Measurements from ENCODE around the gene TBC1D10A. TPM values are rescaled to one million over a fixed set of nuclear protein-coding genes. Genes with fewer than 3 reads are reported as not detected.
A peak's percentile ranks its signal among the peaks of the same experiment; 100 is the strongest.

The TBC1D10A gene
- polyA plus RNA-seq, 4 donors, result 8.5 to 16.3 (median 14.4) TPM

GRCh38 chr22:30273711-30274436 lies 52.9 kb downstream of the TBC1D10A start:
- peaks cover 0 to 32% (median 1%) of the 10 kb centered on the region in 3 donors for H3K4me1 ChIP-seq (ENCODE audit: control insufficient read depth in 3 of 3, insufficient read depth in 2 of 3, low read depth in 1 of 3, low read length in 2 of 3)
- FAIRE-seq (no peak), DNase-seq (no peak)
- 63 to 76% (median 73%) methylated on average over 10 of the region's 10 CpGs for WGBS, 3 donors
- no peak overlapping the region for H3K4me3 ChIP-seq (ENCODE audit: low read depth in 1 of 3, low read length in 3 of 3)
- H3K36me3 ChIP-seq (ENCODE audit: control insufficient read depth in 3 of 3, insufficient read depth in 2 of 3, low read depth in 1 of 3, low read length in 3 of 3), result no peaks in the 10 kb centered on the region
- H3K9me3 ChIP-seq (ENCODE audit: control insufficient read depth in 2 of 2, insufficient read depth in 1 of 2, low read depth in 1 of 2, low read length in 1 of 2), result no peaks in the 10 kb centered on the region
- H3K27me3 ChIP-seq (ENCODE audit: control insufficient read depth in 3 of 3, insufficient read depth in 3 of 3, low read length in 3 of 3), result no peaks in the 10 kb centered on the region
- no peak overlapping the region for H3K27ac ChIP-seq (ENCODE audit: low read depth in 1 of 3, low read length in 2 of 3)

DNA sequence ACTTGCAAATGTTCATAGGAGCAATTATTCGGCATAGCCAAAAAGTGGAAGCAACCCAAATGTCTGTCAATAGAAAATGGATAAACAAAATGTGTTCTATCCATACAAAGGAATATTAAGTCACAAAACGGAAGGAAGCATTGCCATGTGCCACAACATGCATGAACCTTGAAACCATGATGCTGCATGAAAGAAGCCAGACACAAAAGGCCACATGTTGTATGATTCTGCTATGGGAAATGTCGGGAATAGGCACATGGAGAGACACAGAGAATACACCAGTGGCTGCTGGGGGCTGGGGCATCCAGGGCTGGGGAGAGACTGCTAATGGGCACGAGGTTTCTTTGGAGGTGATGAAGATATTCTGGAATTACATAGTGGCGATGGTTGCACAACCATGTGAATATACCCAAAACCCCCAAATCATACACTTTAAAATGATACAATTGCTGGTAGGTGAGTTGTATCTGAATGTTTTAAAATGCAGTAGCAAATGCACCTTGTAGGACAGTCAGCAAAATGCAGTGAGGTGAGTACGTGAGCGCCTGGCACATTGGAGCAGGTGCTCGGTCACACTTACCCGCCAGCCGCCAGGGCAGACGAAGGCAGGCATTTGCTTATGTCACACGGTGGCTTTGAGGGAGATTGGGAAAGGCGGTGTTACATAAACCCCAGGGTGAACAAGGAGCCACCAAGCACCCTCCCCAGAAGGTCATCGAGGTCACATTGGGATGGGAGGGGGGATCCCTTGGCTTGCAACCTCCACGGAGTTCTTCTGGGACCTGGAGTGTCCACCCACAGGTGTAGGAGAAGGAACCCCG lies 53.8 kb downstream of the TBC1D10A start:
- FAIRE-seq, result no peak
- Histone ChIP-seq H3K9me3 (ENCODE audit: control insufficient read depth in 2 of 2, insufficient read depth in 1 of 2, low read depth in 1 of 2, low read length in 1 of 2) (no peaks in the 10 kb centered on the region), H3K4me3 (ENCODE audit: low read depth in 1 of 3, low read length in 3 of 3) (no peak overlapping the region), H3K4me1 (ENCODE audit: control insufficient read depth in 3 of 3, insufficient read depth in 2 of 3, low read depth in 1 of 3, low read length in 2 of 3) (peaks cover 0 to 23% (median 0%) of the 10 kb centered on the region in 3 donors), H3K27ac (ENCODE audit: low read depth in 1 of 3, low read length in 2 of 3) (no peak overlapping the region), H3K36me3 (ENCODE audit: control insufficient read depth in 3 of 3, insufficient read depth in 2 of 3, low read depth in 1 of 3, low read length in 3 of 3) (no peaks in the 10 kb centered on the region), H3K27me3 (ENCODE audit: control insufficient read depth in 3 of 3, insufficient read depth in 3 of 3, low read length in 3 of 3) (no peaks in the 10 kb centered on the region)
- no peak for DNase-seq
- WGBS, 3 donors, result 82 to 86% (median 85%) methylated on average over 16 of the region's 16 CpGs

DNA sequence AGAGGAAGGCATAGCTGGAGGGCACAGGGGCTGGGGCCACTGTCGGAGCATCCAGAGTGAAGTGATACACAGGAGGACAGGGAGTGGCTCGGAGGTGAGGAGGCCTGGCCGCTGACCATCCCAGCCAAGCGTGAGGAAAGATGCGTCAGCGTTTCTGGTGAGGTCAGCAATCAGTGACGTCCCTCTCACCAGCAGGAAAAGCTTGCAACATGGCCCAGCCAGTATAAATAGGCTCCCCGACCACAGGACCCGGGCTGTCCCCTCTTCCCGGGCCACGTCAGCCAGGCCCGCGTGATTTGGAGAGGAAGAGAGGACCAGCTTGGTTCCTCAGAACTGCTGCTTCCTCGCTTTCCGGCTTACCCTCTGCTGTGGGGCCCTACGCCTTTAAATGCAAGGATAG lies 55.9 kb downstream of the TBC1D10A start:
- no peak for DNase-seq
- Histone ChIP-seq H3K9me3 (ENCODE audit: control insufficient read depth in 2 of 2, insufficient read depth in 1 of 2, low read depth in 1 of 2, low read length in 1 of 2) (no peaks in the 10 kb centered on the region), H3K36me3 (ENCODE audit: control insufficient read depth in 3 of 3, insufficient read depth in 2 of 3, low read depth in 1 of 3, low read length in 3 of 3) (no peaks in the 10 kb centered on the region), H3K4me1 (ENCODE audit: control insufficient read depth in 3 of 3, insufficient read depth in 2 of 3, low read depth in 1 of 3, low read length in 2 of 3) (peaks cover 0 to 12% (median 0%) of the 10 kb centered on the region in 3 donors), H3K4me3 (ENCODE audit: low read depth in 1 of 3, low read length in 3 of 3) (no peak overlapping the region), H3K27ac (ENCODE audit: low read depth in 1 of 3, low read length in 2 of 3) (no peak overlapping the region), H3K27me3 (ENCODE audit: control insufficient read depth in 3 of 3, insufficient read depth in 3 of 3, low read length in 3 of 3) (no peaks in the 10 kb centered on the region)
- FAIRE-seq, result no peak
- 80 to 95% (median 84%) methylated on average over 16 of the region's 16 CpGs for WGBS, 3 donors

GRCh38 chr22:30268331-30268730 lies 58.4 kb downstream of the TBC1D10A start:
- Histone ChIP-seq H3K36me3 (ENCODE audit: control insufficient read depth in 3 of 3, insufficient read depth in 2 of 3, low read depth in 1 of 3, low read length in 3 of 3) (no peaks in the 10 kb centered on the region), H3K4me3 (ENCODE audit: low read depth in 1 of 3, low read length in 3 of 3) (no peak overlapping the region), H3K9me3 (ENCODE audit: control insufficient read depth in 2 of 2, insufficient read depth in 1 of 2, low read depth in 1 of 2, low read length in 1 of 2) (no peaks in the 10 kb centered on the region), H3K27ac (ENCODE audit: low read depth in 1 of 3, low read length in 2 of 3) (no peak overlapping the region), H3K4me1 (ENCODE audit: control insufficient read depth in 3 of 3, insufficient read depth in 2 of 3, low read depth in 1 of 3, low read length in 2 of 3) (peaks cover 0 to 10% (median 0%) of the 10 kb centered on the region in 3 donors), H3K27me3 (ENCODE audit: control insufficient read depth in 3 of 3, insufficient read depth in 3 of 3, low read length in 3 of 3) (no peaks in the 10 kb centered on the region)
- no peak for DNase-seq
- WGBS, 3 donors, result 87 to 91% (median 87%) methylated on average over 8 of the region's 8 CpGs
- FAIRE-seq, result no peak

DNA sequence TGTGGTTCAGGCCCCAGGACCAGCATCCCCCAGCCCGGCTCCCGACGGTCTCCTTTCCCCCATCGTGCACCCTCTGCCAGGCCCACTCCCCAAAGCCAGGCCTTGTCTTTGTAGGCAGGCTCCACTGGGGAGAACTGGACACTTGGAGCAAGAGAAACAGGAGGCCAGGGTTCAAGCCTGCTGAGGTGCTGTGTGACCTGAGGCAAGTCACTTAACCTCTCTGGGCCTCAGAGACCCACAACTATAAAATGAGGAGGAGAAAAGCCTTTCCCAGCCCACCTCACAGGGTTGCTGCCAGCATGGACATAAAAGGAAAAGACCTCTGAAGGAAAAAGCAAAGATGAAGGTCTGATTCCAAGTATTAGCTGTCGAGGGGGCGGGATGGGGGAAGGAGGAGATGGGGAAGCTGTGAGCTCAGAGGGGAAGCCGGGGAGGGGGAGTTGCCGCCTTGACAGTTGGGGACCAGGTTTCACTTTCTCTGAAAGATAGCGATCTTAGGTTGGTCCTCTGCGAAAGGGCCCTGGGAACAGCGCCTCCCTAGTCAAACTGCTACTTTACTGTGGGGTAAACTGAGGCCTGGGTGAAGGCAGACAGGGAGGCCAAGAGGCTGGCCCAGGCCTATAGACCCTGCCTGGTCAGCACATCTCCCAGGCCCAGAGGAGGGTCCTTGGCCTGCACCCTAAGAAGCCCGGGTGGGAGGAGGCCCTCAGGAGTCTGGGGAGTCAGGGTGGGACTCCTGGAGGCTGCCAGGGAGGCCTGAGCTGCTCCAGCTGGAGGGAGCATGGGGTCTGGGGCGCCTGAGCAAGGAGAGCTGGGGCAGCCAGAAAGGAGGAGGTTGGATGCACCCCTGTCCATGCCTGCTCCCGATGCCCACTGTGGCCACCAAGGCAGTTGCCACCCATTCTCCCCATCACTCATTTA lies 59.1 kb downstream of the TBC1D10A start:
- DNase-seq (no peak), FAIRE-seq (no peak)
- peaks cover 0 to 15% (median 0%) of the 10 kb centered on the region in 3 donors for H3K4me1 ChIP-seq (ENCODE audit: control insufficient read depth in 3 of 3, insufficient read depth in 2 of 3, low read depth in 1 of 3, low read length in 2 of 3)
- H3K36me3 ChIP-seq (ENCODE audit: control insufficient read depth in 3 of 3, insufficient read depth in 2 of 3, low read depth in 1 of 3, low read length in 3 of 3), result no peaks in the 10 kb centered on the region
- no peaks in the 10 kb centered on the region for H3K9me3 ChIP-seq (ENCODE audit: control insufficient read depth in 2 of 2, insufficient read depth in 1 of 2, low read depth in 1 of 2, low read length in 1 of 2)
- WGBS, 3 donors, result 59 to 76% (median 63%) methylated on average over 14 of the region's 14 CpGs
- peak overlapping the region in 1 of 3 donors; percentile 79 for H3K27ac ChIP-seq (ENCODE audit: low read depth in 1 of 3, low read length in 2 of 3)
- no peaks in the 10 kb centered on the region for H3K27me3 ChIP-seq (ENCODE audit: control insufficient read depth in 3 of 3, insufficient read depth in 3 of 3, low read length in 3 of 3)
- H3K4me3 ChIP-seq (ENCODE audit: low read depth in 1 of 3, low read length in 3 of 3), result no peak overlapping the region

- FAIRE-seq, result no peak
- H3K4me3 ChIP-seq (ENCODE audit: low read depth in 1 of 3, low read length in 3 of 3), result peak within 1 kb of the TSS in 1 of 3 donors; percentile 39
- no peaks in the 10 kb centered on the region for H3K36me3 ChIP-seq (ENCODE audit: control insufficient read depth in 3 of 3, insufficient read depth in 2 of 3, low read depth in 1 of 3, low read length in 3 of 3)
- no peaks in the 10 kb centered on the region for H3K27me3 ChIP-seq (ENCODE audit: control insufficient read depth in 3 of 3, insufficient read depth in 3 of 3, low read length in 3 of 3)
- peaks cover 0 to 15% (median 0%) of the 10 kb centered on the region in 3 donors for H3K4me1 ChIP-seq (ENCODE audit: control insufficient read depth in 3 of 3, insufficient read depth in 2 of 3, low read depth in 1 of 3, low read length in 2 of 3)
- WGBS, 3 donors, result 52 to 59% (median 57%) methylated on average over 34 to 35 of the region's 35 CpGs
- H3K9me3 ChIP-seq (ENCODE audit: control insufficient read depth in 2 of 2, insufficient read depth in 1 of 2, low read depth in 1 of 2, low read length in 1 of 2), result no peaks in the 10 kb centered on the region
- DNase-seq, result no peak
- H3K27ac ChIP-seq (ENCODE audit: low read depth in 1 of 3, low read length in 2 of 3), result peak within 1 kb of the TSS in 2 of 3 donors; percentile 24 to 79
Measured at GRCh38 chr22:30266445-30267381, 60.0 kb downstream of the TBC1D10A start, which contains the start of gene OSM. Gene OSM, minus strand, starts transcription at chr22:30266851. Its CDS starts 52 bp downstream, at chr22:30266799.

- Histone ChIP-seq H3K27ac (ENCODE audit: low read depth in 1 of 3, low read length in 2 of 3) (peak overlapping the region in 2 of 3 donors; percentile 24 to 65), H3K4me1 (ENCODE audit: control insufficient read depth in 3 of 3, insufficient read depth in 2 of 3, low read depth in 1 of 3, low read length in 2 of 3) (peaks cover 0 to 15% (median 0%) of the 10 kb centered on the region in 3 donors), H3K9me3 (ENCODE audit: control insufficient read depth in 2 of 2, insufficient read depth in 1 of 2, low read depth in 1 of 2, low read length in 1 of 2) (no peaks in the 10 kb centered on the region), H3K36me3 (ENCODE audit: control insufficient read depth in 3 of 3, insufficient read depth in 2 of 3, low read depth in 1 of 3, low read length in 3 of 3) (no peaks in the 10 kb centered on the region), H3K27me3 (ENCODE audit: control insufficient read depth in 3 of 3, insufficient read depth in 3 of 3, low read length in 3 of 3) (no peaks in the 10 kb centered on the region), H3K4me3 (ENCODE audit: low read depth in 1 of 3, low read length in 3 of 3) (peak overlapping the region in 1 of 3 donors; percentile 39)
- peak; percentile 42 to 53 for DNase-seq
- no peak for FAIRE-seq
- WGBS, 3 donors, result 58 to 72% (median 65%) methylated on average over 24 of the region's 24 CpGs
Measured at GRCh38 chr22:30265823-30266444, 60.8 kb downstream of the TBC1D10A start.
